ENCODE data around the gene HECTD1.
A peak's percentile ranks its signal among the peaks of the same experiment; 100 is the strongest.
"Not testable (repeated sequence)": the region's sequence is repeated elsewhere in the genome, so short reads cannot be mapped to it uniquely, and the experiment has no call there.

Gene HECTD1

GRCh38 chr14:31192544-31192943, 15.0 kb downstream of the HECTD1 start:
- not testable (repeated sequence) for DNase-seq

GRCh38 chr14:31190717-31191263, 16.8 kb downstream of the HECTD1 start:
- no peak for DNase-seq

GRCh38 chr14:31190219-31190603, 17.4 kb downstream of the HECTD1 start:
- DNase-seq, result no peak

DNA sequence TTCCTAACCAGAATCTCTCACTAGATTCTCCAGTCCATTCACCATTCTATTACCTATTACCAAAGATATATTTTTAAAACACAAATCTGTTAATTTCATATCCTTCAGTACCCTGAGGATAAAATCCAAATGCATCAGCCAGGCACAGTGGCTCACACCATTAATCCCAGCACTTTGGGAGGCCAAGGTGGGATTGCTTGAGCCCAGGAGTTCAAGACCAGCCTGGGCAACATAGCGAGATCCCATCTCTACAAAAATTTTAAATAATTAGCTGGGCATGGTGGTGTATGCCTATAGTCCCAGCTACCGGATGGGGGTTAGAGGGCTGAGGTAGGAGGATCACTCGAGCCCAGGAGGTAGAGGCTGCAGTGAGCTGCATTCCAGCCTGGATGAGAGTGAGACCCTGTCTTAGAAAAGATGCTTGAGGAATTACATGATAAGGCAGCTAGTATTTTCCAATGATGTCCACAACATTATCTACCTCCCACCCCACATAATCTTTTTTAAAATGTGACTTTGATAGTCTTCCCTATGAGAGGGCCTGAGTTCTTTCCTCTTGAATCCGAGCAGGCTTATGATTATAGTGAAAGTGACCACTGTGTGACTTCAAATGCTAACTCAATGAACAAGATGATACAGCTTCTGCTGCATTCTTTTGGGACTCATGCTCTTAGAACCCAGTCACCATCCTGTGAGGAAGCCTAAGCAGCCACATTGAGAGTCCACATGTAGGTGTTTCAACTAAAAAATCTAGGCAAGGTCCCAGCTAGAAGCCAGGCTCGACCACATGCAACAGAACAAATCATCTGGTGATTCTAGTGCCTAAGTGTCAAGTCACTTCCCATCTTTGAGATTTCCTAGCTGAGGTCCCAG, 18.0 kb downstream of the HECTD1 start:
- no peak for DNase-seq

DNA sequence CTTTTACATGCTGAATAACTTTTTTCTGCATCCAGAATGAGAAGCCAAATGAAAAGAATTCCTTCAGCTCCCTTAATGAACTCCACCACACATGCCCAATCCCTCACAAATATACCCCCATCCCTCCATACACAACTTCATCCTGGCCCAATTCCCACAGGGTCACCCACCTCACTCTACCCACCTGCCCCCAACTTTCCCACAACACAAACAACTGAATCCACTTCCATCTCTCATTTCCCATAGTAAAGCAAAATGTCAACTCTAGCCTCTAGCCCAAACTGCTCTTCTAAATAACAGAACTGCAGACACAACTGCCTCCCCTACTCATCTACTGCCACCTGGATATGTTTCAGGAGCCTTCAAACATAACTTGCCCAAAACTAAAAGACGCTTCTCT, 18.8 kb downstream of the HECTD1 start:
- no peak for DNase-seq

DNA sequence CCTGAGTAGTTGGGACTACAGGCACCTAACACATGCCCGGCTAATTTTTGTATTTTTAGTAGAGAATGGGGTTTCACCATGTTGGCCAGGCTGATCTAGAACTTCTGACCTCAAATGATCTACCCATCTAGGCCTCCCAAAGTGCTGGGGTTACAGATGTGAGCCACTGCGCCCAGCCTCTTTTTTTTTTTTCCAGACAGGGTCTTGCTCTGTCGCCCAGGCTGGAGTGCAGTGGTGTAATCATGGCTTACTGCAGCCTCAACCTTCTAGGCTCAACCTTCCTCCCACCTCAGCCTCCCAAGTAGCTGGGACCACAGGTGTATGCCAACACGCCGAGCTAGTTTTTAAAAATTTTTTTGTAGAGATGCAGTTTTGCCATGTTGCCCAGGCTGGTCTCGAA, 25.6 kb downstream of the HECTD1 start:
- DNase-seq, result not testable (repeated sequence)

DNA sequence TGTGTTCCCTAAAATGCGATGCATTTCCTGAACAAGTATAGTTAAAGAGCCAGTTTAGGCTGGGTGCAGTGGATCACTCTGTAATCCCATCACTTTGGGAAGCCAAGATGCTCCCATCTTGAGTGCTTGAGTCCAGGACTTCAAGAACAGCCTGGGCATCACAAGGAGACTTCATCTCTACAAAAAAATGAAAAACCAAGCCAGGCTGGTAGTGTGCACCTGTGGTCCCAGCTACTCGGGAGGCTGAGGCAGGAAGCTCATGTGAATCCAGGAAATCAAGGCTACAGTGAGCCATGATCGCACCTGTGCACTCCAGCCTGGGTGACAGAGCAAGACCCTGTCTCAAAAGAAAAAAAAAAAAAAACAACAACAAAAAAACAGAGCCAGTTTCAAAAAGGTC, 26.3 kb downstream of the HECTD1 start:
- DNase-seq, result no peak

DNA sequence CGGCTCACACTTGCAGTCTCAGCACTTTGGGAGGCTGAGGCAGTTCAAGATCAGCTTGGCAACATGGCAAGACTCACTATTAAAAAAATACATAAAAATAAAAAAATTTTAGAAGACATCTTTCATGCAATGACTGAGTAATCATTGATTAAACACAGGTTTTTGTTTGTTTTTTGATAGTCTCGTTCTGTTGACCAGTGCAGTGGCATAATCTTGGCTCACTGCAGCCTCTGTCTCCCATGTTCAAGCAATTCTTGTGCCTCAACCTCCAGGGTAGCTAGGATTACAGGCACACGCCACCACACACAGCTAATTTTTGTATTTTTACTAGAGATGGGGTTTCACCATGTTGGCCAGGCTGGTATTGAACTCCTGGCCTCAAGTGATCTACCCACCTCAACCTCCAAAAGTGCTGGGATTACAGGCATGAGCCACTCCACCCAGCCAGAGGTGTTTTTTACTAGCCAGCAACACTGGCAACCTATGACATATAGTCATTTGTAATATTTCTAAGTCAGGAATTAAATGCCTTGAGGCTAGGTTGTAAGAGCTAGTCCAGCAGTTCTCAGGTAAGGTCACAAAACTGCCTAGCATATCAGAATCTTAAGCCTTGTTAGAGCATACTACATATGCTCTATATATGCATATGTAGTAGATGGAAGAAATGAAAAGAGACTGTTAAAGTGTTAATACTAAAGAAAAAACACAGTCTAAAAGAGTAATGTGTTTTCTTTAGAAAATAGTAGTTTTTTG, 27.1 kb downstream of the HECTD1 start:
- DNase-seq, result no peak

- DNase-seq, result no peak
Observed at GRCh38 chr14:31174433-31174832, 33.2 kb downstream of the HECTD1 start.

DNA sequence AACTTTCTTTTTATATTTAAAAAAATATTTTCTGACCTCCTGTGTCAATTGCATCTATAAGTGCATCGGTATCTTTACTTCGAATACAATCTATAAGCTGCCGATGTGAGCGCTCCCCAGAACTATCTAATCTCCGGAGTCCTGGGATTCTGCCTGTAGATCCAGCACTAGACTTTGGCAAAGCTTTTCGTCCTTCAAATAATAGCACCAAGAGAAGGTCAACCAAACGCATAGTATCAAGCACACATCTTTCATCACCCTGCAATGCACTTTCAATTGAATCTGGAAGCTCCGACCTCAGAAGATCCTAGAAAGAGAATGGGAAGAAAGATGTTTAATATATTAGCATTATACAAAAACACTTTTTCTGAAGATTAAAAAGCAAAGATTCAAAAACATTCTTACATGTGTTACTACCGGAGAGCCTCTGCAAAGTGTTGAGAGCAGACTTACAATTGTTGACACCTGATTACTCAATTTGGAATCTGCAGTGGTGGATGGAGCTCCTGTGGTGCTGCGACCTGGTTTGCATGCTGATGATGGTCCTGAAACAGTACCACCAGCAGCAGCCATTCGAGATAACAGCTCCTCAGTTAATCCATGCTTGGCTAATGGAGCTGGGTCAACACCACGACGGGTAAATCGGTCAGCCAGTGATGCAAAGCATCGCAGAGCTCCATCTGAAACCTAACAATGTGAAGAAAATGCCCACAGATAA, 34.3 kb downstream of the HECTD1 start:
- no peak for DNase-seq

- peak; percentile 25 for DNase-seq
Observed at GRCh38 chr14:31172084-31172483, 35.5 kb downstream of the HECTD1 start.

- DNase-seq, result no peak
Observed at GRCh38 chr14:31170411-31170810, 37.2 kb downstream of the HECTD1 start.

GRCh38 chr14:31169877-31170276, 37.7 kb downstream of the HECTD1 start:
- no peak for DNase-seq

DNA sequence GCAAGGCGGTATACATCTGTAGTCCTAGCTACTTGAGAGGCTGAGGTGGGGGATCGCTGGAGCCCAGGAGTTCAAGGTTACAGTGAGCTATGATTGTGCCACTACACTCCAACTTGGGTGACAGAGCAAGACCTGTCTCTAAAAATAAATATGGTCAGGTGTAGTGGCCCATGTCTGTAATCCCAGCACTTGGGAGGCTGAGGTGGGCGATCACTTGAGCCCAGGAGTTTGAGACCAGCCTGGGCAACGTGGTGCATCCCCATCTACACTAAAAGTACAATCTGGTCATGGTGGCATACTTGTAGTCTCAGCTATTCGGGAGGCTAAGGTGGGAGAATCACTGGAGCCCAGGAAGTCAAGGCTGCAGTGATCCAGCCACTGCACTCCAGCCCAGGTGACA, 40.6 kb downstream of the HECTD1 start:
- no peak for DNase-seq

DNA sequence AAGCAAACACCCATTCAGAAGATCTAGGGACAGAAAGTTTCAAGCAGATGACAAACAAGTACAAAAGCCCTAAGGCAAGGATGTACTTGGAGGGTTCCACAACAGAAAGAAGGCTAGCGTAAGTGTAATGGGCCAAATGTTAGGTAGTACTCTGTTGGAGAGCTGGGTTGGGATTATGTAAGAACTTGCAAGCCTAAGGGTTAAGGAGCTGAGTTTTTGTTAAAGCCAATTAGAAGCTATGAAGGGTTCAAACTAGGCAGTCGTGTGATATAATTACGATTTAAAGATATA, 41.4 kb downstream of the HECTD1 start:
- DNase-seq, result no peak

- DNase-seq, result no peak
Observed at GRCh38 chr14:31164115-31164514, 43.5 kb downstream of the HECTD1 start.

GRCh38 chr14:31162910-31163649, 44.5 kb downstream of the HECTD1 start:
- DNase-seq, result no peak

- no peak for DNase-seq
Observed at GRCh38 chr14:31161274-31161673, 46.3 kb downstream of the HECTD1 start.

GRCh38 chr14:31159682-31160296, 47.8 kb downstream of the HECTD1 start:
- no peak for DNase-seq

- no peak for DNase-seq
Observed at GRCh38 chr14:31154956-31155355, 52.6 kb downstream of the HECTD1 start.

DNA sequence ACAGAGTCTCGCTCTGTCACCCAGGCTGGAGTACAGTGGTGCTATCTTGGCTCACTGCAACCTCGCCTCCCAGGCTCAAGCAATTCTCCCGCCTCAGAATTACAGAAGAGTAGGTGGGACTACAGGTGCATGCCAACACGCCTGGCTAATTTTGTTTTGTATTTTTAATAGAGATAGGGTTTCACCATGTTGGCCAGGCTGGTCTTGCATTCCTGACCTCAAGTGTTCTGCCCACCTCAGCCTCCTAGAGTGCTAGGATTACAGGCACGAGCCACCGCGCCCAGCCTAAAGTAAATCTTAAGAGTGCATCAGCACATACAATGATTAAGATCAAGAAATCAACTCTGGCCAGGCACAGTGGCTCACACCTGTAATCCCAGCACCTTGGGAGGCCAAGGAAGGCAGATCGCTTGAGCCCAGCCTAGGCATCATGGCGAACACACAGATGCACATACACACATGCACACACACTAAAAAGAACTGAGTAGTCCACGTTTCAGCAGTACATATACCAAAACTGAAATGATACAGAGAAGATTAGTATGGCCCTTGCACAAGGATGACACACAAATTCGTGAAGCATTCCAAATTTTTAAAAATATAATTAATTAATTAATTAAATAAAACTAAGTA, 65.0 kb downstream of the HECTD1 start:
- no peak for DNase-seq
